Osteoblast (primary cell): ENCODE results near the gene XXYLT1. TPM values are rescaled to one million over a fixed set of nuclear protein-coding genes. Genes with fewer than 3 reads are reported as not detected.
"Not testable (repeated sequence)": the region's sequence is repeated elsewhere in the genome, so short reads cannot be mapped to it uniquely, and the experiment has no call there.

ENCODE experiments used
- DNase-seq: peaks from one replicate; pipeline ENCODE4 v3.0.0; 2011; ENCODE audit warnings: low spot score, mixed read lengths; ENCODE audit not compliant: insufficient read length; ENCODE audit errors: missing footprints
- H2AFZ ChIP-seq: 2 replicates; pipeline ENCODE4 v1.6.0; 2011; ENCODE audit warnings: mild to moderate bottlenecking, low read length
- H3K27ac ChIP-seq: 2 replicates; pipeline ENCODE4 v1.5.1; 2011; ENCODE audit warnings: mild to moderate bottlenecking, low read depth, low read length, moderate library complexity
- H3K27me3 ChIP-seq: 2 replicates; pipeline ENCODE4 v1.6.0; 2012; ENCODE audit warnings: mild to moderate bottlenecking, control low read depth, inconsistent platforms, low read length, moderate library complexity; ENCODE audit not compliant: insufficient read depth
- H3K36me3 ChIP-seq: 2 replicates; pipeline ENCODE4 v1.5.1; 2011; ENCODE audit warnings: mild to moderate bottlenecking, low read length, control low read depth, moderate library complexity; ENCODE audit not compliant: insufficient read depth
- H3K4me1 ChIP-seq: 2 replicates; pipeline ENCODE4 v1.5.1; 2011; ENCODE audit warnings: mild to moderate bottlenecking, low read length, control low read depth, moderate library complexity; ENCODE audit not compliant: insufficient read depth
- H3K4me2 ChIP-seq: 2 replicates; pipeline ENCODE4 v1.6.0; 2011; ENCODE audit warnings: mild to moderate bottlenecking, low read length; ENCODE audit not compliant: insufficient read depth
- H3K4me3 ChIP-seq: fragments of 200-600 bp; sonication (generic); 3 replicates; pipeline ENCODE4 v1.5.1; 2012; ENCODE audit warnings: mild to moderate bottlenecking, low read length, inconsistent platforms; ENCODE audit not compliant: insufficient read depth
- H3K79me2 ChIP-seq: 2 replicates; pipeline ENCODE4 v1.6.0; 2012; ENCODE audit warnings: mild to moderate bottlenecking, low read length, control low read depth, inconsistent platforms; ENCODE audit not compliant: insufficient read depth
- H3K9me3 ChIP-seq: 2 replicates; pipeline ENCODE4 v1.5.1; 2011; ENCODE audit warnings: low read depth, low read length, control low read depth
- H4K20me1 ChIP-seq: 2 replicates; pipeline ENCODE4 v1.6.0; 2012; ENCODE audit warnings: mild to moderate bottlenecking, low read length, control low read depth; ENCODE audit not compliant: insufficient read depth
- CTCF ChIP-seq: IDR thresholded peaks from 2 replicates; pipeline ENCODE4 v1.5.1; 2011; ENCODE audit warnings: mild to moderate bottlenecking, low read depth, low read length, moderate library complexity; ENCODE audit errors: extremely low read depth
- total RNA-seq: library from RNA; depleted of rRNA; stranded (reverse); fragments of >200 nt; gene quantifications from 2 replicates; pipeline ENCODE4 v1.2.3, GENCODE V29; 2012

The XXYLT1 gene
- total RNA-seq, 1 donor = 28.2 TPM

- H3K36me3 ChIP-seq = no peaks in the 10 kb centered on the region
- peaks cover 22% of the 10 kb centered on the region for H3K4me1 ChIP-seq
- peaks cover 11% of the 10 kb centered on the region for H3K79me2 ChIP-seq
- H3K27ac ChIP-seq = peak overlapping the region; percentile 93
- H3K4me2 ChIP-seq = peak overlapping the region; percentile 51
- no peaks in the 10 kb centered on the region for H3K27me3 ChIP-seq
- H3K9me3 ChIP-seq = no peaks in the 10 kb centered on the region
- H2AFZ ChIP-seq = no peak overlapping the region
- TF ChIP-seq CTCF = peak; percentile 34
- no peaks in the 10 kb centered on the region for H4K20me1 ChIP-seq
- no peak overlapping the region for H3K4me3 ChIP-seq
- DNase-seq = no peak
Observed at GRCh38 chr3:195188426-195188927, 82.5 kb downstream of the XXYLT1 start.

GRCh38 chr3:195187609-195188425, 83.1 kb downstream of the XXYLT1 start:
- no peaks in the 10 kb centered on the region for H3K9me3 ChIP-seq
- H3K4me3 ChIP-seq = no peak overlapping the region
- H3K27ac ChIP-seq = peak overlapping the region; percentile 93
- TF ChIP-seq CTCF = no peak
- H3K27me3 ChIP-seq = no peaks in the 10 kb centered on the region
- no peaks in the 10 kb centered on the region for H3K36me3 ChIP-seq
- peaks cover 22% of the 10 kb centered on the region for H3K4me1 ChIP-seq
- no peaks in the 10 kb centered on the region for H4K20me1 ChIP-seq
- no peak for DNase-seq
- H3K4me2 ChIP-seq = peak overlapping the region; percentile 51
- peak overlapping the region; percentile 48 for H2AFZ ChIP-seq
- H3K79me2 ChIP-seq = peaks cover 11% of the 10 kb centered on the region

GRCh38 chr3:195186710-195187047, 84.3 kb downstream of the XXYLT1 start:
- H3K4me3 ChIP-seq, H3K4me2 ChIP-seq, H3K27me3 ChIP-seq, DNase-seq, H2AFZ ChIP-seq, H3K9me3 ChIP-seq, H3K27ac ChIP-seq, H4K20me1 ChIP-seq, H3K79me2 ChIP-seq, H3K36me3 ChIP-seq: not testable (repeated sequence)
- H3K4me1 ChIP-seq = peaks cover 33% of the 10 kb centered on the region

GRCh38 chr3:195186041-195186709, 84.8 kb downstream of the XXYLT1 start:
- no peak overlapping the region for H3K4me2 ChIP-seq
- H3K27me3 ChIP-seq = no peaks in the 10 kb centered on the region
- peaks cover 33% of the 10 kb centered on the region for H3K4me1 ChIP-seq
- TF ChIP-seq CTCF = no peak
- no peak overlapping the region for H3K27ac ChIP-seq
- no peaks in the 10 kb centered on the region for H3K36me3 ChIP-seq
- no peak overlapping the region for H2AFZ ChIP-seq
- H3K79me2 ChIP-seq = peaks cover 8% of the 10 kb centered on the region
- DNase-seq = no peak
- no peaks in the 10 kb centered on the region for H3K9me3 ChIP-seq
- H3K4me3 ChIP-seq = no peak overlapping the region
- H4K20me1 ChIP-seq = no peaks in the 10 kb centered on the region
